SH-SY5Y (cell line): ENCODE data around the gene IMPG1.

Experiments
- GATA2 ChIP-seq: IDR thresholded peaks from 2 replicates; pipeline ENCODE4 v1.6.1; 2011; ENCODE audit warnings: mild to moderate bottlenecking, low read depth, low read length
- GATA3 ChIP-seq: IDR thresholded peaks from 2 replicates; pipeline ENCODE4 v1.6.1; 2011; ENCODE audit warnings: low read depth, mild to moderate bottlenecking, low read length, moderate library complexity

GRCh38 chr6:75936682-75937081, 135.8 kb downstream of the IMPG1 start:
- no peak for TF ChIP-seq GATA2
- no peak for TF ChIP-seq GATA3
